RWPE2 (cell line): ENCODE measurements around the gene MAN1A2.

Source experiments
- ATAC-seq: fragments of 200-7000 bp; cut with Tn5 transposase; 3 replicates; pipeline ENCODE4 v1.9.1; 2021; ENCODE audit warnings: low read depth
- DNase-seq: peaks from one replicate; pipeline ENCODE4 v3.0.0-alpha.2; 2020; ENCODE audit warnings: low spot score
- H3K27ac ChIP-seq: fragments of 450-650 bp; 2 replicates; pipeline ENCODE4 v1.5.1; 2017; ENCODE audit warnings: mild to moderate bottlenecking; ENCODE audit not compliant: poor library complexity, severe bottlenecking
- H3K27me3 ChIP-seq: fragments of 250-450 bp; sonication (Bioruptor Pico); 2 replicates; pipeline ENCODE4 v1.5.1; 2021; ENCODE audit warnings: mild to moderate bottlenecking, moderate library complexity; ENCODE audit not compliant: insufficient read depth, poor library complexity, severe bottlenecking
- H3K36me3 ChIP-seq: fragments of 250-450 bp; sonication (Bioruptor Pico); 2 replicates; pipeline ENCODE4 v1.5.1; 2020; ENCODE audit warnings: low read depth, mild to moderate bottlenecking, moderate library complexity
- H3K4me1 ChIP-seq: fragments of 250-450 bp; sonication (Bioruptor Pico); 2 replicates; pipeline ENCODE4 v1.5.1; 2021; ENCODE audit warnings: mild to moderate bottlenecking, moderate library complexity; ENCODE audit not compliant: insufficient read depth, poor library complexity, severe bottlenecking
- H3K4me3 ChIP-seq: fragments of 250-450 bp; sonication (Bioruptor Pico); 2 replicates; pipeline ENCODE4 v1.5.1; 2021; ENCODE audit warnings: mild to moderate bottlenecking, moderate library complexity; ENCODE audit not compliant: severe bottlenecking
- H3K9me3 ChIP-seq: fragments of 250-450 bp; sonication (Bioruptor Pico); 2 replicates; pipeline ENCODE4 v1.5.1; 2021; ENCODE audit warnings: mild to moderate bottlenecking, moderate library complexity; ENCODE audit not compliant: severe bottlenecking
- CTCF ChIP-seq: fragments of 450-650 bp; IDR thresholded peaks from one replicate; pipeline ENCODE4 v1.5.1; 2017; ENCODE audit warnings: mild to moderate bottlenecking, moderate library complexity; ENCODE audit not compliant: poor library complexity, severe bottlenecking

MAN1A2 gene

GRCh38 chr1:117566556-117566955 lies 199.3 kb downstream of the MAN1A2 start:
- Histone ChIP-seq H3K9me3 (no peaks in the 10 kb centered on the region), H3K4me3 (no peak overlapping the region), H3K36me3 (no peaks in the 10 kb centered on the region), H3K27ac (no peak overlapping the region), H3K27me3 (peaks cover 6% of the 10 kb centered on the region), H3K4me1 (no peaks in the 10 kb centered on the region)
- ATAC-seq (no peak), DNase-seq (no peak)
- TF ChIP-seq CTCF, result no peak

- peaks cover 6% of the 10 kb centered on the region for H3K27me3 ChIP-seq
- no peak for TF ChIP-seq CTCF
- H3K9me3 ChIP-seq, result no peaks in the 10 kb centered on the region
- no peaks in the 10 kb centered on the region for H3K4me1 ChIP-seq
- DNase-seq (no peak), ATAC-seq (no peak)
- no peak overlapping the region for H3K27ac ChIP-seq
- H3K36me3 ChIP-seq, result no peaks in the 10 kb centered on the region
- H3K4me3 ChIP-seq, result no peak overlapping the region
Measured at GRCh38 chr1:117567435-117567834, 200.2 kb downstream of the MAN1A2 start.

GRCh38 chr1:117567976-117568375 lies 200.7 kb downstream of the MAN1A2 start:
- Histone ChIP-seq H3K27ac (no peak overlapping the region), H3K36me3 (no peaks in the 10 kb centered on the region), H3K9me3 (no peaks in the 10 kb centered on the region), H3K4me1 (no peaks in the 10 kb centered on the region), H3K27me3 (peaks cover 6% of the 10 kb centered on the region), H3K4me3 (no peak overlapping the region)
- no peak for TF ChIP-seq CTCF
- DNase-seq, result no peak
- no peak for ATAC-seq

- H3K9me3 ChIP-seq, result no peaks in the 10 kb centered on the region
- DNase-seq, result no peak
- no peaks in the 10 kb centered on the region for H3K4me1 ChIP-seq
- H3K4me3 ChIP-seq, result no peak overlapping the region
- H3K36me3 ChIP-seq, result no peaks in the 10 kb centered on the region
- ATAC-seq, result no peak
- H3K27ac ChIP-seq, result no peak overlapping the region
- no peak for TF ChIP-seq CTCF
- peaks cover 6% of the 10 kb centered on the region for H3K27me3 ChIP-seq
Measured at GRCh38 chr1:117568999-117569398, 201.8 kb downstream of the MAN1A2 start.

- Histone ChIP-seq H3K9me3 (no peaks in the 10 kb centered on the region), H3K4me1 (no peaks in the 10 kb centered on the region), H3K27ac (no peak overlapping the region), H3K27me3 (peaks cover 6% of the 10 kb centered on the region), H3K4me3 (no peak overlapping the region), H3K36me3 (no peaks in the 10 kb centered on the region)
- no peak for ATAC-seq
- no peak for TF ChIP-seq CTCF
- no peak for DNase-seq
Measured at GRCh38 chr1:117569856-117570255, 202.6 kb downstream of the MAN1A2 start.
